GM12875 (cell line): ENCODE data around the gene CLSTN3.

ENCODE experiments used
- H3K4me3 ChIP-seq: one replicate; pipeline ENCODE4 v1.5.1; 2011; ENCODE audit warnings: low read depth, low read length, control low read depth
- TF ChIP-seq, protein P1 (sequence below): IDR thresholded peaks from 2 replicates; pipeline ENCODE4 v1.5.1; 2011; ENCODE audit warnings: low read depth, mild to moderate bottlenecking, control low read depth, inconsistent platforms, low read length, moderate library complexity, borderline replicate concordance; ENCODE audit not compliant: insufficient read depth

The CLSTN3 gene

DNA sequence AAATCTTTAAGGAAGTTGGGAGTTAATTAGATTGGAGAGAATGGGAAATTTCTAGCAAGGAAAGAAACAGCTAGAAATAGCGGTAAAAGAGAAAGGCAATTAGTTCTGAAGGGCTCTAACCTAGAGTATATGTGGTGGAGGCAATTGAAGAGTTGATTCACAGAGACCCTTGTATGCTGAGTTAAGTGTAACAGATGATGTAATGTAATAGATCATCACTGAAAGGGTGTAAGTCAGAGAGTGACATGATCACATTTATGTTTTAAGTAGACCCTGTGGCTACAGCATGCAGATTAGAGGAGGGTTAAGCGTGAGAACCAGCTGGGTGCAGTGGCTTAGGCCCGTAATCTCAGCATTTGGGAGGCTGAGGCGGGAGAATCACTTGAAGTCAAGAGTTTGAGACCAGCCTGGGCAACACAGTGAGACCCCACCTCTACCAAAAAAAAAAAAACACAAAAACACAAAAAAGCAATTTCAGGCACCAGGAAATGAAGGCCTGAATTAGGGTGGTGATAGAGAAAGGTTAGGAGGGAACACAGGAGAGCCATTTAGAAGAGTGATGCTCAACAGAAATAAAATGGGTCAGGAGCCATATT lies 4.4 kb upstream of the CLSTN3 start:
- H3K4me3 ChIP-seq = no peak overlapping the region
- TF ChIP-seq, protein P1, sequence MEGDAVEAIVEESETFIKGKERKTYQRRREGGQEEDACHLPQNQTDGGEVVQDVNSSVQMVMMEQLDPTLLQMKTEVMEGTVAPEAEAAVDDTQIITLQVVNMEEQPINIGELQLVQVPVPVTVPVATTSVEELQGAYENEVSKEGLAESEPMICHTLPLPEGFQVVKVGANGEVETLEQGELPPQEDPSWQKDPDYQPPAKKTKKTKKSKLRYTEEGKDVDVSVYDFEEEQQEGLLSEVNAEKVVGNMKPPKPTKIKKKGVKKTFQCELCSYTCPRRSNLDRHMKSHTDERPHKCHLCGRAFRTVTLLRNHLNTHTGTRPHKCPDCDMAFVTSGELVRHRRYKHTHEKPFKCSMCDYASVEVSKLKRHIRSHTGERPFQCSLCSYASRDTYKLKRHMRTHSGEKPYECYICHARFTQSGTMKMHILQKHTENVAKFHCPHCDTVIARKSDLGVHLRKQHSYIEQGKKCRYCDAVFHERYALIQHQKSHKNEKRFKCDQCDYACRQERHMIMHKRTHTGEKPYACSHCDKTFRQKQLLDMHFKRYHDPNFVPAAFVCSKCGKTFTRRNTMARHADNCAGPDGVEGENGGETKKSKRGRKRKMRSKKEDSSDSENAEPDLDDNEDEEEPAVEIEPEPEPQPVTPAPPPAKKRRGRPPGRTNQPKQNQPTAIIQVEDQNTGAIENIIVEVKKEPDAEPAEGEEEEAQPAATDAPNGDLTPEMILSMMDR = no peak

GRCh38 chr12:7127916-7128626 lies 2.1 kb upstream of the CLSTN3 start:
- TF ChIP-seq, protein P1 = no peak
- no peak overlapping the region for H3K4me3 ChIP-seq

GRCh38 chr12:7128681-7129286 lies 1.4 kb upstream of the CLSTN3 start, which contains the start of gene RBP5:
Gene RBP5, minus strand, starts transcription at chr12:7128889. Its CDS starts 114 bp downstream, at chr12:7128775.
- TF ChIP-seq, protein P1 = no peak
- H3K4me3 ChIP-seq = peak within 1 kb of the TSS; percentile 73

GRCh38 chr12:7129287-7129871 lies 792 bp upstream of the CLSTN3 start:
- TF ChIP-seq, protein P1 = no peak
- peak overlapping the region; percentile 73 for H3K4me3 ChIP-seq

- H3K4me3 ChIP-seq = peak overlapping the region; percentile 73
- TF ChIP-seq, protein P1 = no peak
These were observed 730 bp downstream of the CLSTN3 start for GRCh38 chr12:7130701-7131501.

- no peak overlapping the region for H3K4me3 ChIP-seq
- TF ChIP-seq, protein P1 = no peak
These were observed 1.3 kb downstream of the CLSTN3 start for GRCh38 chr12:7131502-7131866.
